Loucy (cell line): Measurements from ENCODE around the gene ACAP1.
A peak's percentile ranks its signal among the peaks of the same experiment; 100 is the strongest.

Experiments
- H2AFZ ChIP-seq: fragments of 200-600 bp; sonication (generic); 2 replicates; pipeline ENCODE4 v1.6.0; 2016; ENCODE audit warnings: antibody characterized with exemption, mild to moderate bottlenecking, low read length, moderate library complexity
- H3F3A ChIP-seq: fragments of 200-600 bp; 2 replicates; pipeline ENCODE4 v1.6.0; 2016; ENCODE audit warnings: antibody characterized with exemption, low read depth, mild to moderate bottlenecking
- H3K27me3 ChIP-seq: fragments of 200-600 bp; sonication (generic); 2 replicates; pipeline ENCODE4 v1.6.1; 2014; ENCODE audit warnings: low read length, mild to moderate bottlenecking; ENCODE audit not compliant: insufficient read depth, poor library complexity, severe bottlenecking
- H3K36me3 ChIP-seq: fragments of 200-600 bp; sonication (generic); 2 replicates; pipeline ENCODE4 v1.6.1; 2016; ENCODE audit warnings: low read length; ENCODE audit not compliant: insufficient read depth
- H3K4me1 ChIP-seq: fragments of 200-600 bp; sonication (generic); 2 replicates; pipeline ENCODE4 v1.5.1; 2014; ENCODE audit warnings: low read length, mild to moderate bottlenecking; ENCODE audit not compliant: insufficient read depth, poor library complexity, severe bottlenecking
- H3K4me2 ChIP-seq: fragments of 200-600 bp; sonication (generic); 2 replicates; pipeline ENCODE4 v1.6.0; 2014; ENCODE audit warnings: antibody characterized with exemption, low read length, low read depth, mild to moderate bottlenecking; ENCODE audit not compliant: poor library complexity, severe bottlenecking
- H3K4me3 ChIP-seq: fragments of 200-600 bp; sonication (generic); 2 replicates; pipeline ENCODE4 v1.5.1; 2014; ENCODE audit warnings: low read length, mild to moderate bottlenecking, mixed read lengths; ENCODE audit not compliant: poor library complexity, severe bottlenecking
- H3K79me2 ChIP-seq: fragments of 200-600 bp; sonication (generic); 2 replicates; pipeline ENCODE4 v1.6.1; 2014; ENCODE audit warnings: low read length; ENCODE audit not compliant: insufficient read depth
- H3K9ac ChIP-seq: fragments of 200-600 bp; sonication (generic); 2 replicates; pipeline ENCODE4 v1.6.0; 2014; ENCODE audit warnings: mild to moderate bottlenecking, low read depth, low read length, moderate library complexity; ENCODE audit not compliant: poor library complexity, severe bottlenecking
- H3K9me2 ChIP-seq: fragments of 200-600 bp; sonication (generic); replicated peaks from 2 replicates; pipeline ENCODE4 v1.6.1; 2016; ENCODE audit warnings: low read depth, low read length, mixed read lengths
- H3K9me3 ChIP-seq: fragments of 200-600 bp; sonication (generic); 2 replicates; pipeline ENCODE4 v1.6.1; 2014; ENCODE audit warnings: mild to moderate bottlenecking, antibody characterized with exemption, low read length, low read depth; ENCODE audit not compliant: insufficient read depth
- H4K20me1 ChIP-seq: fragments of 200-600 bp; sonication (generic); 2 replicates; pipeline ENCODE4 v1.6.0; 2014; ENCODE audit warnings: antibody characterized with exemption, low read length, mild to moderate bottlenecking; ENCODE audit not compliant: insufficient read depth, poor library complexity, severe bottlenecking
- CTCF ChIP-seq: fragments of 200-600 bp; sonication (generic); conservative IDR thresholded peaks from 2 replicates; pipeline ENCODE4 v1.5.1; 2014; ENCODE audit warnings: mild to moderate bottlenecking, antibody characterized with exemption, low read length
- EZH2phosphoT487 ChIP-seq: fragments of 200-600 bp; IDR thresholded peaks from 2 replicates; pipeline ENCODE4 v1.6.1; 2018; ENCODE audit warnings: antibody characterized with exemption, mild to moderate bottlenecking, moderate library complexity, borderline replicate concordance

ACAP1 gene

GRCh38 chr17:7336240-7337175, at the start of gene ACAP1:
TSS of gene ACAP1 (plus strand) at chr17:7336529. CDS start at chr17:7336735, 206 bp downstream.
- H3K4me3 ChIP-seq = peak within 1 kb of the TSS; percentile 99

GRCh38 chr17:7289256-7290032, 46.9 kb upstream of the ACAP1 start:
- H3K36me3 ChIP-seq = no peaks in the 10 kb centered on the region

More at GRCh38 chr17:7336240-7337175, at the start of gene ACAP1:
- TF ChIP-seq EZH2phosphoT487 (no peak), CTCF (no peak)
- Histone ChIP-seq H3K4me2 (peak within 1 kb of the TSS; percentile 88), H3K9me3 (no peaks in the 10 kb centered on the region), H3F3A (0 out of 2 replicates have a peak, but pooled peaks cover 2% of the 10 kb centered on the region), H3K4me1 (peaks cover 49% of the 10 kb centered on the region), H3K36me3 (no peaks in the 10 kb centered on the region; the same call in 1 of the 2 replicates), H3K27me3 (no peaks in the 10 kb centered on the region), H3K79me2 (peaks cover 63% of the 10 kb centered on the region), H2AFZ (no peak within 1 kb of the TSS), H3K9ac (peak within 1 kb of the TSS; percentile 99), H3K9me2 (no peaks in the 10 kb centered on the region), H4K20me1 (peaks cover 40% of the 10 kb centered on the region)

More at GRCh38 chr17:7289256-7290032, 46.9 kb upstream of the ACAP1 start:
- H3K9me3 ChIP-seq = no peaks in the 10 kb centered on the region
- no peaks in the 10 kb centered on the region for H3K27me3 ChIP-seq
- H4K20me1 ChIP-seq = no peaks in the 10 kb centered on the region
- no peaks in the 10 kb centered on the region for H3K4me1 ChIP-seq
- H2AFZ ChIP-seq = no peak overlapping the region
- H3K4me2 ChIP-seq = no peak overlapping the region
- no peak overlapping the region for H3K9ac ChIP-seq
- no peak overlapping the region for H3K4me3 ChIP-seq
- no peaks in the 10 kb centered on the region for H3K79me2 ChIP-seq
- H3F3A ChIP-seq = no peaks in the 10 kb centered on the region
- H3K9me2 ChIP-seq = no peaks in the 10 kb centered on the region
- no peak for TF ChIP-seq EZH2phosphoT487
- TF ChIP-seq CTCF = no peak
